ENCODE data around the gene ETFRF1. TPM values are rescaled to one million over a fixed set of nuclear protein-coding genes. Genes with fewer than 3 reads are reported as not detected.
A peak's percentile ranks its signal among the peaks of the same experiment; 100 is the strongest.

ETFRF1 gene, protein sequence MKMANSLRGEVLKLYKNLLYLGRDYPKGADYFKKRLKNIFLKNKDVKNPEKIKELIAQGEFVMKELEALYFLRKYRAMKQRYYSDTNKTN
- total RNA-seq (2014; rRNA removed) = 6.6 and 7.7 TPM in 2 replicates
- Bru-seq, nascent RNA = percentile 65 among the genes with signal in this experiment
- BruChase-seq, experiment 1, labeled RNA remaining after a 6-hour chase = percentile 59 among the genes with signal in this experiment
- BruChase-seq, experiment 2, labeled RNA remaining after a 2-hour chase = percentile 59 among the genes with signal in this experiment
- long read RNA-seq, transcript ETFRF1-201 (3 exons, 1,134 nt) = major isoform, 9 of 15 reads
- long read RNA-seq, partial matches to known transcripts = 0 of 15 reads
- long read RNA-seq, other reads (novel, unspliced or antisense) = 5 of 15 reads

DNA sequence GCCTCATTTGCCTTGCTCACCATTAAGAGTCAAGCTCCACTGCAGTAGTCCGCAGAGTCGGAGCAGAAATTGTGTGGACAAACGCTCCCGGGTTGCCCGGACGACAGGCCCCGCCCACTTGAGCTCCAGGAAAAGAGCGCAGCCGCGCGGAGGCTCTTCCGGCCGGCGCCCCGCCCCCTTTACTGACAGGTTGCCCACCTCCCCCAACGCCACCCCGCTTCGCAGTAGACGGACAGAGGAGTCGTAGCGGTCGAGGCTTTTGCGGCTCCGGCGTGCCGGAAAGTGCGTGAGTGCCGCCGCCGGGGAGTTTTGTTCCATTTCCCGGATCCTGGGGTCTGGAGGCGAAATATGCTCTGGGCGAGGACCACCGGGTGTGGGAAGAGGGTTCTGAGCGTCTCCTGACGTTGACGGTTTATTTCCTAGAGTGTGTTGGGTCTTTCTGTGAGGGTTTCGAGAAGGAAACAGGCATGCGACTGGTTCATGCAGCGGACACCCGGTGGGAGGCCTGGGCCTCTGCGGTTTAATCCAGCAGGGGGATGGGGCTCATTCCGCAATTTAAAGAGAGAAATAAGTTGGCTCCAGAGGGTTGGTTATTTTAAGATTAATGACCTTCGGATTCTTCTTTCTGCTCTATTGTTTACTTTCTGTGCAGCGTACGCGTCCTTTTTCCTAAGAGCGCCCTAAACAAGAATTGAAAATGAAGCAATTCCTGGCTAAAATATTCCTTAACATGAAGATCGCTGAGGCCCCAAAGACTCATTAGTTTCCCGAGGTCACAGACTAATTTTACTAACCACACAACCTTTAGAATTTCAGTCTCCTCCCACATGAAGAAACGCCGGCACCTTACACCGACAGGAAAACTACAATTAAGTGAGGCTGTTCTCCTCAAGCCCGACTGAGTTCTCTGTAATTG is at the start of gene ETFRF1, which contains the start of gene DNAI7:
Gene ETFRF1 (plus strand): TSS at position 182 of the 916 bp plus-strand sequence. CDS start 8,720 bp downstream, outside the sequence.
Gene DNAI7 (minus strand): TSS at position 105 of the 916 bp plus-strand sequence. CDS start 82 bp downstream, at position 23.
- Histone ChIP-seq H3F3A (ENCODE audit: low read length, unreplicated experiment) (no peaks in the 10 kb centered on the region), H3K9me2 (replicated peaks; ENCODE audit: low read length) (no peaks in the 10 kb centered on the region), H3K79me2 (ENCODE audit: low read length) (peaks cover 12% of the 10 kb centered on the region), H3K27ac (ENCODE audit: low read length) (peak within 1 kb of the TSS; percentile 63), H3K27me3 (ENCODE audit: low read length) (no peaks in the 10 kb centered on the region), H3K36me3 (ENCODE audit: low read depth, low read length) (no peaks in the 10 kb centered on the region), H3K4me2 (ENCODE audit: low read length) (peak within 1 kb of the TSS; percentile 98), H2AFZ (ENCODE audit: low read length) (peak within 1 kb of the TSS; percentile 95), H4K20me1 (ENCODE audit: low read length) (no peaks in the 10 kb centered on the region), H3K4me1 (ENCODE audit: insufficient read depth, low read length) (peaks cover 10% of the 10 kb centered on the region), H3K9ac (ENCODE audit: low read length) (peak within 1 kb of the TSS; percentile 91), H3K4me3 (ENCODE audit: low read length) (peak within 1 kb of the TSS; percentile 95), H3K9me3 (ENCODE audit: low read length) (no peaks in the 10 kb centered on the region)
- BruUV-seq (replicated peaks) = TSS peak; percentile 86
- TF ChIP-seq, protein P1, sequence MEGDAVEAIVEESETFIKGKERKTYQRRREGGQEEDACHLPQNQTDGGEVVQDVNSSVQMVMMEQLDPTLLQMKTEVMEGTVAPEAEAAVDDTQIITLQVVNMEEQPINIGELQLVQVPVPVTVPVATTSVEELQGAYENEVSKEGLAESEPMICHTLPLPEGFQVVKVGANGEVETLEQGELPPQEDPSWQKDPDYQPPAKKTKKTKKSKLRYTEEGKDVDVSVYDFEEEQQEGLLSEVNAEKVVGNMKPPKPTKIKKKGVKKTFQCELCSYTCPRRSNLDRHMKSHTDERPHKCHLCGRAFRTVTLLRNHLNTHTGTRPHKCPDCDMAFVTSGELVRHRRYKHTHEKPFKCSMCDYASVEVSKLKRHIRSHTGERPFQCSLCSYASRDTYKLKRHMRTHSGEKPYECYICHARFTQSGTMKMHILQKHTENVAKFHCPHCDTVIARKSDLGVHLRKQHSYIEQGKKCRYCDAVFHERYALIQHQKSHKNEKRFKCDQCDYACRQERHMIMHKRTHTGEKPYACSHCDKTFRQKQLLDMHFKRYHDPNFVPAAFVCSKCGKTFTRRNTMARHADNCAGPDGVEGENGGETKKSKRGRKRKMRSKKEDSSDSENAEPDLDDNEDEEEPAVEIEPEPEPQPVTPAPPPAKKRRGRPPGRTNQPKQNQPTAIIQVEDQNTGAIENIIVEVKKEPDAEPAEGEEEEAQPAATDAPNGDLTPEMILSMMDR (conservative IDR thresholded peaks at IDR 0.05; ENCODE audit: low read depth, low read length) = 0 out of 2 replicates have a peak, but pooled peaks have one; percentile 15
- TF ChIP-seq EZH2phosphoT487 (IDR thresholded peaks at IDR 0.05; ENCODE audit: borderline replicate concordance, low read length) (no peak), EZH2 (IDR thresholded peaks at IDR 0.05; ENCODE audit: low read length, unreplicated experiment) (no peak)
- POLR2A ChIA-PET (ENCODE audit: unreplicated experiment) = no interaction called here
- CTCF ChIA-PET = interaction anchor here (0.6 to 0.7 kb wide), 2 partner anchors 517 to 1330 kb away, joined by 3 read pairs; no protein-coding TSS in a partner anchor
- peak; percentile 95 for ATAC-seq
- peak; percentile 95 for DNase-seq
- intact Hi-C loops (cut with micrococcal nuclease) = no loop called here

DNA sequence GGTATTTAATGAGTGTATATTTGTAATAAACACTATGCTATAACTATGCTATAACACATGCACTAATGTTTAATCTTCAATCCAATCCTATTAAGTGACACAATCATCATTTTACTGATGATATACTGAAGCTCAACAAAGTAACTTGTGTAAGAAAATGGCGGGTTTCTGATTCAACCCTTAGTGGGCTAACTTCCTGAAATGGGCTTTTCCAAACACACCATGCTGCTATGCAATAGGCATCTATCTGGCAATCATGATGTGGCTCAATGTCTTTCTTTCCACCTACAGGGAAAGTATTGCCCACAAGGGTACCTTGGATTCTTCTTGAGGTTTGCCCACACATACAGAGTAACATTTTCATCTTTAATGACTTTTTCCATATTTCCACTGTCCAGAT is 48.4 kb upstream of the ETFRF1 start:
- TF ChIP-seq, protein P1 (conservative IDR thresholded peaks at IDR 0.05; ENCODE audit: low read depth, low read length) = no peak
- TF ChIP-seq EZH2phosphoT487 (IDR thresholded peaks at IDR 0.05; ENCODE audit: borderline replicate concordance, low read length) = no peak
- no peak for TF ChIP-seq EZH2 (IDR thresholded peaks at IDR 0.05; ENCODE audit: low read length, unreplicated experiment)
- BruUV-seq (replicated peaks) = no TSS peak
- CTCF ChIA-PET = no interaction called here

More for the DNA sequence above, 48.4 kb upstream of the ETFRF1 start:
- H2AFZ ChIP-seq (ENCODE audit: low read length) = no peak overlapping the region
- H3K27me3 ChIP-seq (ENCODE audit: low read length) = no peaks in the 10 kb centered on the region
- H4K20me1 ChIP-seq (ENCODE audit: low read length) = no peaks in the 10 kb centered on the region
- no peaks in the 10 kb centered on the region for H3K79me2 ChIP-seq (ENCODE audit: low read length)
- no peak for ATAC-seq
- intact Hi-C loops (cut with micrococcal nuclease) = no loop called here
- DNase-seq = no peak
- H3K9ac ChIP-seq (ENCODE audit: low read length) = no peak overlapping the region
- no peaks in the 10 kb centered on the region for H3K36me3 ChIP-seq (ENCODE audit: low read depth, low read length)
- H3K4me1 ChIP-seq (ENCODE audit: insufficient read depth, low read length) = no peaks in the 10 kb centered on the region
- no peaks in the 10 kb centered on the region for H3K9me3 ChIP-seq (ENCODE audit: low read length)
- no peaks in the 10 kb centered on the region for H3K9me2 ChIP-seq (replicated peaks; ENCODE audit: low read length)
- no peaks in the 10 kb centered on the region for H3F3A ChIP-seq (ENCODE audit: low read length, unreplicated experiment)
- no peak overlapping the region for H3K4me2 ChIP-seq (ENCODE audit: low read length)
- H3K4me3 ChIP-seq (ENCODE audit: low read length) = no peak overlapping the region
- POLR2A ChIA-PET (ENCODE audit: unreplicated experiment) = no interaction called here
- H3K27ac ChIP-seq (ENCODE audit: low read length) = no peak overlapping the region

All from PC-3 (cell line).